HepG2 (cell line): ENCODE data around the gene XXYLT1. TPM values are rescaled to one million over a fixed set of nuclear protein-coding genes. Genes with fewer than 3 reads are reported as not detected.
A peak's percentile ranks its signal among the peaks of the same experiment; 100 is the strongest.

ENCODE experiments used
- ATAC-seq: fragments of 200-7000 bp; cut with Tn5 transposase; 3 replicates; pipeline ENCODE4 v1.9.1; 2020; ENCODE audit warnings: mild to moderate bottlenecking, moderate library complexity
- BruUV-seq: library from RNA; stranded (reverse); fragments of 400-500 nt; replicated peaks from 2 replicates; lab custom pipeline; 2021; lab: Mats Ljungman, UMichigan
- CTCF ChIA-PET: fragments of 300-600 bp; formaldehyde crosslinking; extraction: SDS; loops from one replicate; lab custom pipeline; 2021; ENCODE audit warnings: low total read pairs, inconsistent platforms, low intra/inter-chr PET ratio; lab: Yijun Ruan, JAX
- POLR2A ChIA-PET: fragments of 350-600 bp; sonication (Branson Sonifier 250); formaldehyde crosslinking; loops from one replicate; lab custom pipeline; 2020; ENCODE audit warnings: antibody characterized with exemption, inconsistent platforms; lab: Yijun Ruan, JAX
- DNase-seq: peaks from one replicate; pipeline ENCODE4 v3.0.0-alpha.2; 2015; ENCODE audit warnings: low spot score
- FAIRE-seq: peaks from 3 replicates; lab custom pipeline; 2011; peaks lifted over from hg19 to GRCh38; lab: Jason Lieb, UNC
- H2AFZ ChIP-seq: one replicate; pipeline ENCODE4 v1.6.1; 2011; ENCODE audit warnings: low read length, inconsistent platforms
- H3K27ac ChIP-seq: fragments of 300-600 bp; 3 replicates; pipeline ENCODE4 v1.8.0; 2011; ENCODE audit warnings: mixed run types, mild to moderate bottlenecking, mixed read lengths, low read length, inconsistent platforms; ENCODE audit not compliant: insufficient read depth; ENCODE audit errors: extremely low read length
- H3K27me3 ChIP-seq, 2 experiments: fragments of 200-600 bp in 1 of 2; 2 replicates in 1 of 2; 3 replicates in 1 of 2; pipeline versions ENCODE4 v1.6.0 to v1.8.0; 2011; ENCODE audit warnings: low read length in 2 of 2, mild to moderate bottlenecking in 2 of 2, moderate library complexity in 2 of 2, inconsistent platforms in 1 of 2; ENCODE audit not compliant: insufficient read depth in 2 of 2, control insufficient read depth in 1 of 2
- H3K36me3 ChIP-seq, 2 experiments: fragments of 200-600 bp in 1 of 2; replicated peaks in 1 of 2; 2 replicates in 1 of 2; 3 replicates in 1 of 2; pipeline versions ENCODE4 v1.5.1 to v1.8.0; 2011; ENCODE audit warnings: low read length in 2 of 2, inconsistent platforms in 1 of 2; ENCODE audit not compliant: insufficient read depth in 2 of 2, control insufficient read depth in 1 of 2
- H3K4me1 ChIP-seq: 2 replicates; pipeline ENCODE4 v1.5.1; 2012; ENCODE audit warnings: low read length, inconsistent platforms; ENCODE audit not compliant: insufficient read depth
- H3K4me2 ChIP-seq: 2 replicates; pipeline ENCODE4 v1.6.0; 2011; ENCODE audit warnings: low read depth, low read length, inconsistent platforms
- H3K4me3 ChIP-seq, 3 experiments: fragments of 200-600 bp in 1 of 3; sonication (generic), shearing (Covaris generic) in 1 of 3; replicated peaks in 1 of 3; 2 replicates each; pipeline ENCODE4 v1.5.1; 2011 to 2016; ENCODE audit warnings: low read length in 3 of 3, inconsistent platforms in 2 of 3, low read depth in 2 of 3, mild to moderate bottlenecking in 2 of 3, control low read depth in 1 of 3, mixed read lengths in 1 of 3; ENCODE audit not compliant: insufficient read depth in 1 of 3
- H3K79me2 ChIP-seq: one replicate; pipeline ENCODE4 v1.6.1; 2011; ENCODE audit warnings: low read length, inconsistent platforms; ENCODE audit not compliant: insufficient read depth
- H3K9ac ChIP-seq: 2 replicates; pipeline ENCODE4 v1.6.0; 2011; ENCODE audit warnings: mild to moderate bottlenecking, low read depth, low read length, inconsistent platforms; ENCODE audit not compliant: insufficient read depth
- H3K9me3 ChIP-seq: 2 replicates; pipeline ENCODE4 v1.5.1; 2012; ENCODE audit warnings: mild to moderate bottlenecking, low read length
- H4K20me1 ChIP-seq: 2 replicates; pipeline ENCODE4 v1.6.0; 2011; ENCODE audit warnings: inconsistent platforms, mild to moderate bottlenecking, low read length, moderate library complexity; ENCODE audit not compliant: insufficient read depth
- ATF7-NPFF ChIP-seq: sonication (generic); formaldehyde crosslinking; IDR thresholded peaks from 2 replicates; pipeline ENCODE4 v1.8.1; 2023; ENCODE audit warnings: mild to moderate bottlenecking, low read depth, missing genetic modification reagents, moderate library complexity
- ATRX ChIP-seq: sonication (generic); formaldehyde crosslinking; IDR thresholded peaks from 2 replicates; pipeline ENCODE4 v1.4.0; 2020; ENCODE audit warnings: missing genetic modification reagents, borderline replicate concordance
- CCDC6 ChIP-seq: sonication (generic); formaldehyde crosslinking; IDR thresholded peaks from 2 replicates; pipeline ENCODE4 v1.8.1; 2022; ENCODE audit warnings: mild to moderate bottlenecking, missing genetic modification reagents, moderate library complexity
- GFI1 ChIP-seq: sonication (generic); formaldehyde crosslinking; IDR thresholded peaks from 2 replicates; pipeline ENCODE4 v1.5.0; 2020; ENCODE audit warnings: missing genetic modification reagents, mild to moderate bottlenecking, borderline replicate concordance
- KAT8 ChIP-seq: IDR thresholded peaks from 2 replicates; pipeline ENCODE4 v1.6.1; 2016; ENCODE audit warnings: missing genetic modification reagents, missing compliant biosample characterization
- MXD4 ChIP-seq: IDR thresholded peaks from 2 replicates; pipeline ENCODE4 v1.6.1; 2016; ENCODE audit warnings: mild to moderate bottlenecking, missing biosample characterization, missing genetic modification reagents
- NR2F1 ChIP-seq, 2 experiments: fragments of 450-650 bp in 1 of 2; formaldehyde crosslinking in 1 of 2; IDR thresholded peaks; 2 replicates each; pipeline versions ENCODE4 v1.5.0 to v1.6.1; 2016 to 2020; ENCODE audit warnings: mild to moderate bottlenecking in 1 of 2, missing compliant biosample characterization in 1 of 2, missing genetic modification reagents in 1 of 2, moderate library complexity in 1 of 2
- POGZ ChIP-seq: sonication (generic); formaldehyde crosslinking; IDR thresholded peaks from 2 replicates; pipeline ENCODE4 v1.4.0; 2020; ENCODE audit warnings: mild to moderate bottlenecking, missing genetic modification reagents
- RFXANK ChIP-seq: IDR thresholded peaks from 2 replicates; pipeline ENCODE4 v1.6.1; 2016
- ZC3H13 ChIP-seq: sonication (generic); formaldehyde crosslinking; IDR thresholded peaks from 2 replicates; pipeline ENCODE4 v1.8.1; 2023; ENCODE audit warnings: mild to moderate bottlenecking, missing genetic modification reagents, moderate library complexity
- ZMYM2 ChIP-seq: sonication (generic); formaldehyde crosslinking; IDR thresholded peaks from 2 replicates; pipeline ENCODE4 v1.8.0; 2022; ENCODE audit warnings: mild to moderate bottlenecking, missing genetic modification reagents
- ZNF331 ChIP-seq: sonication (generic); formaldehyde crosslinking; IDR thresholded peaks from 2 replicates; pipeline ENCODE4 v1.4.0; 2020; ENCODE audit warnings: missing genetic modification reagents
- ZNF530 ChIP-seq: sonication (generic); formaldehyde crosslinking; IDR thresholded peaks from 2 replicates; pipeline ENCODE4 v1.5.0; 2020; ENCODE audit warnings: low read depth, mild to moderate bottlenecking, missing genetic modification reagents
- ZNF547 ChIP-seq: sonication (generic); formaldehyde crosslinking; IDR thresholded peaks from 2 replicates; pipeline ENCODE4 v1.5.1; 2020; ENCODE audit warnings: mild to moderate bottlenecking, missing genetic modification reagents
- WGBS: methylation state at CpG from one replicate; pipeline ENCODE4 v1.1.6; 2017; ENCODE audit warnings: low lambda C conversion rate; 5-methylcytosine and 5-hydroxymethylcytosine counted together
- in situ Hi-C: cut with HindIII; loops from 2 replicates; pipeline ENCODE4 v1.10.0; 2017; ENCODE audit warnings: low pct_unique_long_range_greater_than_20kb; ENCODE audit not compliant: extremely low pct_ligation_motif_present
- intact Hi-C: fragments of 100-400 bp; cut with micrococcal nuclease; formaldehyde crosslinking; loops from one replicate; pipeline ENCODE4 v1.10.0; 2022; ENCODE audit not compliant: unreplicated experiment
- polyA plus RNA-seq, 8 experiments: library from polyadenylated mRNA; depleted of rRNA in 3 of 8; stranded (reverse) in 7 of 8; unstranded in 1 of 8; fragments of >200 nt; fragmentation: Illumina TruSeq in 4 of 8; extraction: Trizol in 4 of 8; gene quantifications; 2 replicates each; pipeline versions ENCODE4 v1.2.1 to v1.2.3, GENCODE V29; 2011 to 2016; ENCODE audit warnings: low read depth in 4 of 8, missing spikeins in 1 of 8, mixed read lengths in 1 of 8; ENCODE audit not compliant: insufficient read depth in 1 of 8
- total RNA-seq, 5 experiments: library from RNA; depleted of rRNA; stranded (reverse); fragments of >200 nt; fragmentation: Illumina TruSeq; extraction: Trizol; gene quantifications; 2 replicates each; pipeline ENCODE4 v1.2.3, GENCODE V29; 2016; ENCODE audit warnings: low read depth in 1 of 5
- TF ChIP-seq, protein P1 (sequence below): sonication (generic); formaldehyde crosslinking; IDR thresholded peaks from 2 replicates; pipeline ENCODE4 v1.4.0; 2020; ENCODE audit warnings: missing genetic modification reagents
- TF ChIP-seq, protein P2 (sequence below): sonication (generic); formaldehyde crosslinking; IDR thresholded peaks from 2 replicates; pipeline ENCODE4 v1.5.0; 2020; ENCODE audit warnings: mild to moderate bottlenecking, missing genetic modification reagents, borderline replicate concordance

The XXYLT1 gene
- total and polyA plus RNA-seq, 2 of the 13 experiments (the other 11 are each of a cell fraction or from before 2014, with no cell fraction given): 17.7 to 19.0 TPM

DNA sequence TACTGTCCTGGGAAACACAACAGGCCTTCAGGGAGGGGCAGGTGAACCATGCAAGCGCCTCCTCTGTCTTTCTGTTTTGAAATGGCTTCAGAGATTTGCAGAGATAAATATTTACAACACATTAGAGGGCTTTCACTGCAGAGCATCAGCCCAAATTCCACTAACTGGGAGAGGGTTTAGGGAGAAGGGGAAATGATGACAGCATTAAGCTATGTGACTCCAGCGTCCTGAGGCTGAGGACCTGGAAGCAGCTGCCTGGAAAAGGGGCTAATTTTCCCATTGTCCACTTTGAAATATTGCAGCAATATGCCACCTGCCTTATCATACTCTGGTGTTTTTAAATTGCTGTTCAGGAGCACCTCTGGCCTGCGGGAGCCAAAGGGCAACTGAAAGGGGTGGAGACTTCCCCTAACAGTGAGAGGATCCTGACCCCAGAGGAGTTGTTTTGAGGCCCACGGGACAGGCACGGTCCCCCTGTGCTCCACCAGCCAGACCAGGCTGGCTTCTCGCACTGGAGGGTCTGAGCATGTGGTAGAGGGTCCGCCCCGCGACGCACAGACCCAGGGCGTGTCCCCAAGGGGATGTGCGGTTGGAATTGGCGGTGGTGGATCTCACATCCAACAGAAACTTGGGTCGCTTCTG lies 110.6 kb downstream of the XXYLT1 start:
- Histone ChIP-seq H3K27me3 (no peaks in the 10 kb centered on the region), H2AFZ (no peak overlapping the region), H4K20me1 (no peaks in the 10 kb centered on the region), H3K27ac (peak overlapping the region; percentile 100), H3K36me3 (no peaks in the 10 kb centered on the region), H3K4me1 (peaks cover 100% of the 10 kb centered on the region), H3K79me2 (peaks cover 11% of the 10 kb centered on the region), H3K9me3 (no peaks in the 10 kb centered on the region), H3K4me3 (peak overlapping the region in 1 of 3 experiments; percentile 3; a peak in 1 of 6 replicates), H3K9ac (peak overlapping the region; percentile 61), H3K4me2 (peak overlapping the region; percentile 39)
- WGBS: 41% methylated on average over 14 of the region's 14 CpGs
- DNase-seq: peak; percentile 95
- POLR2A ChIA-PET: interaction anchor here (1.4 to 1.5 kb wide), 2 partner anchors 98 to 110 kb away, joined by 3 to 4 read pairs; partner anchors contain the start of gene XXYLT1
- in situ Hi-C loops: no loop called here
- CTCF ChIA-PET: no interaction called here
- FAIRE-seq: peak; percentile 86
- peak; percentile 65 for ATAC-seq
- BruUV-seq: no TSS peak
- intact Hi-C loops: loop anchor here (2.0 kb wide), 1 partner anchor 98 kb away; no protein-coding TSS in a partner anchor
- TF ChIP-seq ZNF331 (CRISPR knock-in tag): peak; percentile 52; the same call in 1 of the 2 replicates
- TF ChIP-seq ZNF547 (CRISPR knock-in tag): peak; percentile 68; the same call in 1 of the 2 replicates
- TF ChIP-seq ATRX (CRISPR knock-in tag): no peak
- TF ChIP-seq NR2F1 (CRISPR knock-in tag; IDR thresholded peaks at IDR 0.05): peak in 1 of 2 experiments; percentile 70; a peak in 1 of 4 replicates
- TF ChIP-seq POGZ (CRISPR knock-in tag): 0 out of 2 replicates have a peak, but pooled peaks have one; percentile 44
- TF ChIP-seq KAT8: peak; percentile 56
- no peak for TF ChIP-seq RFXANK (CRISPR knock-in tag)
- TF ChIP-seq MXD4: no peak
- TF ChIP-seq GFI1 (CRISPR knock-in tag): peak; percentile 82; the same call in 1 of the 2 replicates
- TF ChIP-seq, protein P1, sequence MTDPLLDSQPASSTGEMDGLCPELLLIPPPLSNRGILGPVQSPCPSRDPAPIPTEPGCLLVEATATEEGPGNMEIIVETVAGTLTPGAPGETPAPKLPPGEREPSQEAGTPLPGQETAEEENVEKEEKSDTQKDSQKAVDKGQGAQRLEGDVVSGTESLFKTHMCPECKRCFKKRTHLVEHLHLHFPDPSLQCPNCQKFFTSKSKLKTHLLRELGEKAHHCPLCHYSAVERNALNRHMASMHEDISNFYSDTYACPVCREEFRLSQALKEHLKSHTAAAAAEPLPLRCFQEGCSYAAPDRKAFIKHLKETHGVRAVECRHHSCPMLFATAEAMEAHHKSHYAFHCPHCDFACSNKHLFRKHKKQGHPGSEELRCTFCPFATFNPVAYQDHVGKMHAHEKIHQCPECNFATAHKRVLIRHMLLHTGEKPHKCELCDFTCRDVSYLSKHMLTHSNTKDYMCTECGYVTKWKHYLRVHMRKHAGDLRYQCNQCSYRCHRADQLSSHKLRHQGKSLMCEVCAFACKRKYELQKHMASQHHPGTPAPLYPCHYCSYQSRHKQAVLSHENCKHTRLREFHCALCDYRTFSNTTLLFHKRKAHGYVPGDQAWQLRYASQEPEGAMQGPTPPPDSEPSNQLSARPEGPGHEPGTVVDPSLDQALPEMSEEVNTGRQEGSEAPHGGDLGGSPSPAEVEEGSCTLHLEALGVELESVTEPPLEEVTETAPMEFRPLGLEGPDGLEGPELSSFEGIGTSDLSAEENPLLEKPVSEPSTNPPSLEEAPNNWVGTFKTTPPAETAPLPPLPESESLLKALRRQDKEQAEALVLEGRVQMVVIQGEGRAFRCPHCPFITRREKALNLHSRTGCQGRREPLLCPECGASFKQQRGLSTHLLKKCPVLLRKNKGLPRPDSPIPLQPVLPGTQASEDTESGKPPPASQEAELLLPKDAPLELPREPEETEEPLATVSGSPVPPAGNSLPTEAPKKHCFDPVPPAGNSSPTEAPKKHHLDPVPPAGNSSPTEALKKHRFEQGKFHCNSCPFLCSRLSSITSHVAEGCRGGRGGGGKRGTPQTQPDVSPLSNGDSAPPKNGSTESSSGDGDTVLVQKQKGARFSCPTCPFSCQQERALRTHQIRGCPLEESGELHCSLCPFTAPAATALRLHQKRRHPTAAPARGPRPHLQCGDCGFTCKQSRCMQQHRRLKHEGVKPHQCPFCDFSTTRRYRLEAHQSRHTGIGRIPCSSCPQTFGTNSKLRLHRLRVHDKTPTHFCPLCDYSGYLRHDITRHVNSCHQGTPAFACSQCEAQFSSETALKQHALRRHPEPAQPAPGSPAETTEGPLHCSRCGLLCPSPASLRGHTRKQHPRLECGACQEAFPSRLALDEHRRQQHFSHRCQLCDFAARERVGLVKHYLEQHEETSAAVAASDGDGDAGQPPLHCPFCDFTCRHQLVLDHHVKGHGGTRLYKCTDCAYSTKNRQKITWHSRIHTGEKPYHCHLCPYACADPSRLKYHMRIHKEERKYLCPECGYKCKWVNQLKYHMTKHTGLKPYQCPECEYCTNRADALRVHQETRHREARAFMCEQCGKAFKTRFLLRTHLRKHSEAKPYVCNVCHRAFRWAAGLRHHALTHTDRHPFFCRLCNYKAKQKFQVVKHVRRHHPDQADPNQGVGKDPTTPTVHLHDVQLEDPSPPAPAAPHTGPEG: peak; percentile 51; the same call in 1 of the 2 replicates
- no peak for TF ChIP-seq ZNF530 (CRISPR knock-in tag)
- TF ChIP-seq ATF7-NPFF: no peak; the same call in 1 of the 2 replicates
- no peak for TF ChIP-seq ZC3H13 (CRISPR knock-in tag)
- TF ChIP-seq, protein P2, sequence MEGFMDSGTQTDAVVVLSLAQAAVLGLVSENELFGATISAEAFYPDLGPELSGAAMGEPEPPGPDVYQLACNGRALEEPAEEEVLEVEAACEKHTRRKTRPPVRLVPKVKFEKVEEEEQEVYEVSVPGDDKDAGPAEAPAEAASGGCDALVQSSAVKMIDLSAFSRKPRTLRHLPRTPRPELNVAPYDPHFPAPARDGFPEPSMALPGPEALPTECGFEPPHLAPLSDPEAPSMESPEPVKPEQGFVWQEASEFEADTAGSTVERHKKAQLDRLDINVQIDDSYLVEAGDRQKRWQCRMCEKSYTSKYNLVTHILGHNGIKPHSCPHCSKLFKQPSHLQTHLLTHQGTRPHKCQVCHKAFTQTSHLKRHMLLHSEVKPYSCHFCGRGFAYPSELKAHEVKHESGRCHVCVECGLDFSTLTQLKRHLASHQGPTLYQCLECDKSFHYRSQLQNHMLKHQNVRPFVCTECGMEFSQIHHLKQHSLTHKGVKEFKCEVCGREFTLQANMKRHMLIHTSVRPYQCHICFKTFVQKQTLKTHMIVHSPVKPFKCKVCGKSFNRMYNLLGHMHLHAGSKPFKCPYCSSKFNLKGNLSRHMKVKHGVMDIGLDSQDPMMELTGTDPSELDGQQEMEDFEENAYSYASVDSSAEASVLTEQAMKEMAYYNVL: 0 out of 2 replicates have a peak, but pooled peaks have one; percentile 71
- 0 out of 2 replicates have a peak, but pooled peaks have one; percentile 35 for TF ChIP-seq ZMYM2 (CRISPR knock-in tag)
- TF ChIP-seq CCDC6 (CRISPR knock-in tag): peak; percentile 71; the same call in 1 of the 2 replicates
